ENCODE data around the gene ABHD17C.

Gene ABHD17C

GRCh38 chr15:80803580-80804525 lies 108.7 kb downstream of the ABHD17C start:
- no peak for DNase-seq (ENCODE audit: low read depth)
- no peak for TF ChIP-seq CTCF (conservative IDR thresholded peaks at IDR 0.05; ENCODE audit: low read depth, low read length)
- no peak overlapping the region for H3K4me3 ChIP-seq (ENCODE audit: low read depth, low read length)

GRCh38 chr15:80804970-80805495 lies 109.9 kb downstream of the ABHD17C start:
- H3K4me3 ChIP-seq (ENCODE audit: low read depth, low read length): no peak overlapping the region
- TF ChIP-seq CTCF (conservative IDR thresholded peaks at IDR 0.05; ENCODE audit: low read depth, low read length): no peak
- no peak for DNase-seq (ENCODE audit: low read depth)

Measured in choroid plexus epithelial cell (primary cell).